HepG2 (cell line): ENCODE measurements around the gene PPP4R3A. TPM values are rescaled to one million over a fixed set of nuclear protein-coding genes. Genes with fewer than 3 reads are reported as not detected.

Experiments
- ARNT ChIP-seq: fragments of 450-650 bp; IDR thresholded peaks from 2 replicates; pipeline ENCODE4 v1.6.1; 2017
- CAMTA2 ChIP-seq: sonication (generic); formaldehyde crosslinking; IDR thresholded peaks from 2 replicates; pipeline ENCODE4 v1.4.0; 2020; ENCODE audit warnings: mild to moderate bottlenecking, missing genetic modification reagents, borderline replicate concordance
- CBX2 ChIP-seq, 2 experiments: fragments of 200-600 bp in 1 of 2; sonication (generic); formaldehyde crosslinking in 1 of 2; IDR thresholded peaks; 2 replicates each; pipeline versions ENCODE4 v1.7.0 to v1.8.1; 2018 to 2022; ENCODE audit warnings: low read depth in 2 of 2, low read length in 1 of 2, mild to moderate bottlenecking in 1 of 2, missing genetic modification reagents in 1 of 2
- GABPB1 ChIP-seq: IDR thresholded peaks from 2 replicates; pipeline ENCODE4 v1.6.1; 2016; ENCODE audit warnings: mild to moderate bottlenecking, missing genetic modification reagents, moderate library complexity, missing compliant biosample characterization
- GTF3A ChIP-seq: sonication (generic); formaldehyde crosslinking; conservative IDR thresholded peaks from 2 replicates; pipeline ENCODE4 v1.4.0; 2020; ENCODE audit warnings: mild to moderate bottlenecking, missing genetic modification reagents
- ISL2 ChIP-seq: sonication (generic); formaldehyde crosslinking; IDR thresholded peaks from 2 replicates; pipeline ENCODE4 v1.5.0; 2020; ENCODE audit warnings: missing genetic modification reagents
- KLF13 ChIP-seq: sonication (generic); formaldehyde crosslinking; IDR thresholded peaks from 2 replicates; pipeline ENCODE4 v1.4.0; 2020; ENCODE audit warnings: mild to moderate bottlenecking, missing genetic modification reagents
- MAZ ChIP-seq, 2 experiments: sonication (generic) in 1 of 2; formaldehyde crosslinking in 1 of 2; IDR thresholded peaks; 2 replicates each; pipeline versions ENCODE4 v1.5.0 to v1.6.1; 2012 to 2020; ENCODE audit warnings: low read depth in 2 of 2, mild to moderate bottlenecking in 2 of 2, borderline replicate concordance in 1 of 2, improper control_type of control experiment in 1 of 2, low read length in 1 of 2, missing genetic modification reagents in 1 of 2, moderate library complexity in 1 of 2
- NCOA1 ChIP-seq: sonication (generic); formaldehyde crosslinking; IDR thresholded peaks from 2 replicates; pipeline ENCODE4 v1.9.0; 2021; ENCODE audit warnings: missing genetic modification reagents
- POLR2AphosphoS5 ChIP-seq: IDR thresholded peaks from 2 replicates; pipeline ENCODE4 v1.6.1; 2012; ENCODE audit warnings: low read depth, low read length
- RFX5 ChIP-seq: IDR thresholded peaks from 2 replicates; pipeline ENCODE4 v1.6.1; 2011; ENCODE audit warnings: low read depth, low read length, improper control_type of control experiment
- SALL2 ChIP-seq: sonication (generic); formaldehyde crosslinking; IDR thresholded peaks from 2 replicates; pipeline ENCODE4 v1.8.1; 2023; ENCODE audit warnings: mild to moderate bottlenecking, missing genetic modification reagents, inconsistent platforms
- TCF12 ChIP-seq, 2 experiments: fragments of 450-650 bp in 1 of 2; sonication (generic) in 1 of 2; formaldehyde crosslinking in 1 of 2; IDR thresholded peaks; 2 replicates each; pipeline versions ENCODE4 v1.6.1 to v1.8.0; 2017 to 2022; ENCODE audit warnings: antibody characterized with exemption in 1 of 2, mild to moderate bottlenecking in 1 of 2, missing genetic modification reagents in 1 of 2, moderate library complexity in 1 of 2
- ZNF337 ChIP-seq: sonication (generic); formaldehyde crosslinking; IDR thresholded peaks from 2 replicates; pipeline ENCODE4 v1.5.1; 2020; ENCODE audit warnings: missing genetic modification reagents, low read depth, mild to moderate bottlenecking, borderline replicate concordance
- ZNF616 ChIP-seq: sonication (generic); formaldehyde crosslinking; IDR thresholded peaks from 2 replicates; pipeline ENCODE4 v1.5.0; 2020; ENCODE audit warnings: low read depth, mild to moderate bottlenecking, missing genetic modification reagents
- ZNF768 ChIP-seq: sonication (generic); formaldehyde crosslinking; IDR thresholded peaks from 2 replicates; pipeline ENCODE4 v1.4.0; 2020; ENCODE audit warnings: missing genetic modification reagents
- polyA plus RNA-seq, 8 experiments: library from polyadenylated mRNA; depleted of rRNA in 3 of 8; stranded (reverse) in 7 of 8; unstranded in 1 of 8; fragments of >200 nt; fragmentation: Illumina TruSeq in 4 of 8; extraction: Trizol in 4 of 8; gene quantifications; 2 replicates each; pipeline versions ENCODE4 v1.2.1 to v1.2.3, GENCODE V29; 2011 to 2016; ENCODE audit warnings: low read depth in 4 of 8, missing spikeins in 1 of 8, mixed read lengths in 1 of 8; ENCODE audit not compliant: insufficient read depth in 1 of 8
- total RNA-seq, 5 experiments: library from RNA; depleted of rRNA; stranded (reverse); fragments of >200 nt; fragmentation: Illumina TruSeq; extraction: Trizol; gene quantifications; 2 replicates each; pipeline ENCODE4 v1.2.3, GENCODE V29; 2016; ENCODE audit warnings: low read depth in 1 of 5
- TF ChIP-seq, protein P1 (sequence below): sonication (generic); formaldehyde crosslinking; IDR thresholded peaks from 2 replicates; pipeline ENCODE4 v1.4.0; 2020; ENCODE audit warnings: mild to moderate bottlenecking, missing genetic modification reagents
- TF ChIP-seq, protein P2 (sequence below): sonication (generic); formaldehyde crosslinking; IDR thresholded peaks from 2 replicates; pipeline ENCODE4 v1.5.1; 2020; ENCODE audit warnings: missing genetic modification reagents, mild to moderate bottlenecking, borderline replicate concordance
- TF ChIP-seq, protein P3 (sequence below): sonication (generic); formaldehyde crosslinking; IDR thresholded peaks from 2 replicates; pipeline ENCODE4 v1.4.0; 2020; ENCODE audit warnings: mild to moderate bottlenecking, missing genetic modification reagents

PPP4R3A gene
- total and polyA plus RNA-seq, 2 of the 13 experiments (the other 11 are each of a cell fraction or from before 2014, with no cell fraction given) = 22.5 to 57.4 TPM

DNA sequence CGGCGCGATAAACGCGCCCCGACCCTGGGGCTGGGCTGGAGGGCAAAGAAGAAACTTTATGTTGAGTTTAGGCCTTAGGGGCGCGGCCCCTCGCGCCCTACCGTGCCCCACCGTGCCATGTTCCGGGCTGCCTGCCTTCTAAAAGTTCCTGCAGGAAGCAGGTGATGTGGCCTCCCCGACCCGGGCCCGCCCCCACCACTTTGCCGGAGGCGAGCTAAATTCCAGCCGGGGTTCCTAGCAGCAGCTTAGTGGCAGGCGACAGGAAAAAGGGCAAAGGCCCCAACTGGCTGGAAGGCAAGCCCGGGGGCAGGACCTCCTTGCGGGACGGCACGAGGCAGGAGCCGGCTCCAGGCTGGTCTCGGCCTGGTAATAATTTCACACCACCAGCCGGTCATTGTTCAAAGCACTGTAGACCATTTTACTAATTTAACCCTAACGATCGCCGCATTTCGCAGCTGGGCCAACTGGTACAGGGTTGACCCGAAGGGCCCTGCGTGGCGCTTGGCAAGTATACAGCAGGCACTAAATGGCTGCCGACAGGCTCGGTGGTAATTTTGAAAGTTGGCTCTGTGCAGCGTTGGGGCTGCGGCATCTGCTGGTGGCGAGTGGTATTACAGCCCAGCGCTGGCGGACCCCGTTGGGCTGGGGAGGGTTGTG, 91.6 kb downstream of the PPP4R3A start (continued):
- TF ChIP-seq CBX2 (IDR thresholded peaks at IDR 0.05; ENCODE audit: low read depth, low read length) (no peak), CBX2 (CRISPR knock-in tag; IDR thresholded peaks at IDR 0.05; ENCODE audit: low read depth) (no peak), TCF12 (IDR thresholded peaks at IDR 0.05) (no peak), TCF12 (CRISPR knock-in tag; IDR thresholded peaks at IDR 0.05) (no peak), ARNT (no peak), RFX5 (no peak), SALL2 (no peak), ZNF768 (peak; percentile 76), CAMTA2 (CRISPR knock-in tag) (no peak), KLF13 (no peak), MAZ (IDR thresholded peaks at IDR 0.05; ENCODE audit: borderline replicate concordance, low read depth, low read length) (no peak), MAZ (CRISPR knock-in tag; IDR thresholded peaks at IDR 0.05; ENCODE audit: low read depth) (no peak), GABPB1 (peak; percentile 54; the same call in 1 of the 2 replicates), POLR2AphosphoS5 (no peak), GTF3A (CRISPR knock-in tag) (no peak), ZNF337 (CRISPR knock-in tag) (no peak), ISL2 (CRISPR knock-in tag) (0 out of 2 replicates have a peak, but pooled peaks have one; percentile 15), ZNF616 (CRISPR knock-in tag) (no peak), NCOA1 (CRISPR knock-in tag) (no peak)
- TF ChIP-seq, protein P1, sequence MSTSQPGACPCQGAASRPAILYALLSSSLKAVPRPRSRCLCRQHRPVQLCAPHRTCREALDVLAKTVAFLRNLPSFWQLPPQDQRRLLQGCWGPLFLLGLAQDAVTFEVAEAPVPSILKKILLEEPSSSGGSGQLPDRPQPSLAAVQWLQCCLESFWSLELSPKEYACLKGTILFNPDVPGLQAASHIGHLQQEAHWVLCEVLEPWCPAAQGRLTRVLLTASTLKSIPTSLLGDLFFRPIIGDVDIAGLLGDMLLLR (CRISPR knock-in tag) = no peak
- TF ChIP-seq, protein P2, sequence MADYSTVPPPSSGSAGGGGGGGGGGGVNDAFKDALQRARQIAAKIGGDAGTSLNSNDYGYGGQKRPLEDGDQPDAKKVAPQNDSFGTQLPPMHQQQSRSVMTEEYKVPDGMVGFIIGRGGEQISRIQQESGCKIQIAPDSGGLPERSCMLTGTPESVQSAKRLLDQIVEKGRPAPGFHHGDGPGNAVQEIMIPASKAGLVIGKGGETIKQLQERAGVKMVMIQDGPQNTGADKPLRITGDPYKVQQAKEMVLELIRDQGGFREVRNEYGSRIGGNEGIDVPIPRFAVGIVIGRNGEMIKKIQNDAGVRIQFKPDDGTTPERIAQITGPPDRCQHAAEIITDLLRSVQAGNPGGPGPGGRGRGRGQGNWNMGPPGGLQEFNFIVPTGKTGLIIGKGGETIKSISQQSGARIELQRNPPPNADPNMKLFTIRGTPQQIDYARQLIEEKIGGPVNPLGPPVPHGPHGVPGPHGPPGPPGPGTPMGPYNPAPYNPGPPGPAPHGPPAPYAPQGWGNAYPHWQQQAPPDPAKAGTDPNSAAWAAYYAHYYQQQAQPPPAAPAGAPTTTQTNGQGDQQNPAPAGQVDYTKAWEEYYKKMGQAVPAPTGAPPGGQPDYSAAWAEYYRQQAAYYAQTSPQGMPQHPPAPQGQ = no peak
- TF ChIP-seq, protein P3, sequence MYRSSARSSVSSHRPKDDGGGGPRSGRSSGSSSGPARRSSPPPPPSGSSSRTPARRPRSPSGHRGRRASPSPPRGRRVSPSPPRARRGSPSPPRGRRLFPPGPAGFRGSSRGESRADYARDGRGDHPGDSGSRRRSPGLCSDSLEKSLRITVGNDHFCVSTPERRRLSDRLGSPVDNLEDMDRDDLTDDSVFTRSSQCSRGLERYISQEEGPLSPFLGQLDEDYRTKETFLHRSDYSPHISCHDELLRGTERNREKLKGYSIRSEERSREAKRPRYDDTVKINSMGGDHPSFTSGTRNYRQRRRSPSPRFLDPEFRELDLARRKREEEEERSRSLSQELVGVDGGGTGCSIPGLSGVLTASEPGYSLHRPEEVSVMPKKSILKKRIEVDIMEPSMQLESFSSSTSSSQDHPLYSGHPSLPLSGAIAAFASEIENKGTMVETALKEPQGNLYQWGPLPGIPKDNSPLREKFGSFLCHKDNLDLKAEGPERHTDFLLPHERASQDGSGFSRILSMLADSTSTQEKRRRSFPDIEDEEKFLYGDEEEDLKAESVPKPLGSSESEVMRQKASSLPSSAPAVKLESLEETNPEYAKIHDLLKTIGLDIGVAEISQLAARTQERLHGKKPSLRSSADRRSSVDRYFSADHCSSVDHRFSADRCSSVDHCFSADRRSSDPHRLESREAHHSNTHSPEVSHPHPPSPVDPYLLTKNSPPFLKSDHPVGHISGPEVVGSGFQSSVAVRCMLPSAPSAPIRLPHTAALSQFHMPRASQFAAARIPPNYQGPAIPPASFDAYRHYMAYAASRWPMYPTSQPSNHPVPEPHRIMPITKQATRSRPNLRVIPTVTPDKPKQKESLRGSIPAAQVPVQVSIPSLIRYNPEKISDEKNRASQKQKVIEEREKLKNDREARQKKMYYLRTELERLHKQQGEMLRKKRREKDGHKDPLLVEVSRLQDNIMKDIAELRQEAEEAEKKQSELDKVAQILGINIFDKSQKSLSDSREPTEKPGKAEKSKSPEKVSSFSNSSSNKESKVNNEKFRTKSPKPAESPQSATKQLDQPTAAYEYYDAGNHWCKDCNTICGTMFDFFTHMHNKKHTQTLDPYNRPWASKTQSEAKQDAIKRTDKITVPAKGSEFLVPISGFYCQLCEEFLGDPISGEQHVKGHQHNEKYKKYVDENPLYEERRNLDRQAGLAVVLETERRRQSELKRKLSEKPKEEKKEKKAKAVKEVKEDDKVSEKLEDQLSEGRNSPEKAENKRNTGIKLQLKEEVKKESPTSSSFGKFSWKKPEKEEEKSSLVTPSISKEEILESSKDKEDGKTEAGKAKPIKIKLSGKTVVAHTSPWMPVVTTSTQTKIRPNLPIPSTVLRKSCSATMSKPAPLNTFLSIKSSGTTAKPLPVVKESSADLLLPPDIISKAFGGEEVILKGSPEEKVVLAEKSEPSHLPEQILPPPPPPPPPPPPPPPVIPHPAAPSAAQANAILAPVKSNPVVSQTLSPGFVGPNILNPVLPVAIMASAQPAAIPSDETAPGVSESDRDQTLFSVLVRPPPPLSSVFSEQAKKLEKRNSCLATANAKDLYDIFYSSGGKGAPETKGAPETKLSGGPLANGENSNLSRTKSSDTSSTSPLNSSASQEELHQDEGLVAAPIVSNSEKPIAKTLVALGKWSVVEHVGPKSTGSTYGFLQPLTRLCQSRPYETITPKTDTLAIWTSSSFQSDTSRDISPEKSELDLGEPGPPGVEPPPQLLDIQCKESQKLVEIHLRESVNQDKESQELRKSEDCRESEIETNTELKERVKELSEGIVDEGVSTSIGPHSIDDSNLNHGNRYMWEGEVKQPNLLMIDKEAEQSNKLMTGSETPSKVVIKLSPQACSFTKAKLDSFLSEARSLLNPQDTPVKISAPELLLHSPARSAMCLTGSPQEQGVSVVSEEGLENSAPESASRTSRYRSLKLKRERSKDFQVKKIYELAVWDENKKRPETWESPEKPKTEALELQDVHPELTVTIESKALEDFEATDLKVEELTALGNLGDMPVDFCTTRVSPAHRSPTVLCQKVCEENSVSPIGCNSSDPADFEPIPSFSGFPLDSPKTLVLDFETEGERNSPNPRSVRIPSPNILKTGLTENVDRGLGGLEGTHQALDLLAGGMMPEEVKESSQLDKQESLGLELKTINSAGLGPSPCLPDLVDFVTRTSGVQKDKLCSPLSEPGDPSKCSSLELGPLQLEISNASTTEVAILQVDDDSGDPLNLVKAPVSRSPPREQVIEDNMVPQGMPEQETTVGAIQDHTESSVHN (CRISPR knock-in tag) = no peak
